Testis (tissue), 2 donors: Measurements from ENCODE around the gene FGF12.

Source experiments
- CTCF ChIP-seq, 3 experiments: fragments of 450-650 bp in 2 of 3; fragments of 200-600 bp in 1 of 3; sonication (generic) in 1 of 3; IDR thresholded peaks; one replicate each; pipeline ENCODE4 v1.5.1; 2016 to 2019; ENCODE audit warnings: antibody characterized with exemption in 3 of 3, mild to moderate bottlenecking in 2 of 3, moderate library complexity in 1 of 3
- POLR2A ChIP-seq: fragments of 450-650 bp; IDR thresholded peaks from one replicate; pipeline ENCODE4 v1.6.1; 2017; ENCODE audit warnings: antibody characterized with exemption, mild to moderate bottlenecking, moderate library complexity

DNA sequence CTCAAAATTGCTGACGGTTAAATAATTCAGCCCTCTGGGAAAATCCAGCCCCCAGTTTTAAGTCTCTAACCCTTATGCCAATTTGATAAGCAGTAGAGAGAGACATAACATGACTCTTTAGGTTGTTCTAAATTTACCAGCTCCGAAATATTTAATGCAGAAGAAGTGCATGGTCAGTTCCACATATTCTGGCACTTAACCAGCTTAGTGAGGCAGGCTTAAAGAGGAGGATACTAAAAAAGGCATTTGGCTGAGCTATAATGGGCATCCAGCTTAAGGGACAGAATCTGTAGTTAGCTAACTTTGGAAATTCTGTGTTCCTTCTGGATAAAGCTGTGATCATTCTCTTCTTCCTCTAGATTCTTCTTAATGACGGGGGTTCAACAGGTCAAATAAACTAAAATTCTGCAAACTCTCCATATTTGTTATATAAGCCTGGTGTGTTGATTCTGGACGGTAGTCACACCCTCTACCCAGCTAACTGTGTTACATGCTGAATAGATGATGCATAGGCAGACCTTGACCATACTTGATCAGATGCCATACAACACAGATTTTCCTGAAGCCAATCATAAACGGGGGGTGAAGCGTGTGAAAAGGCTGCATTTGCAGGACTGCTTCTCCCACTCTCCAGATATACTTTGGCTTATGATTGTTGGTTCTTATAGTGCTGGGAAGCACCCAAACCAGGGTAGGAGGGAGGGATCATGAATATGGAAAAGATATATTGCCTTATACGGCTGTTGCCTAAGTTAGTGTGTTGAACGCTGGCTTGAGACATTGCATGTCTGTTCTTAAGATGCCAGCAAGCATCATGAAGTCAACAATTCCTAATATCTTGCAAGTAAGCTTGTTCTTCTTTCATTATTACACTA is 118.4 kb downstream of the FGF12 start:
- TF ChIP-seq CTCF (IDR thresholded peaks at IDR 0.05) (no peak), POLR2A (no peak)
